Nephron progenitor cell (in vitro differentiated cells): ENCODE results near the gene HCK.

ENCODE experiments used
- DNase-seq: peaks from one replicate; pipeline ENCODE4 v3.0.0; 2021
- H3K27ac Mint-ChIP-seq: 2 replicates; pipeline ENCODE4 v1.8.0; 2021; ENCODE audit warnings: mild to moderate bottlenecking, moderate library complexity, mixed read lengths
- H3K27me3 Mint-ChIP-seq: 2 replicates; pipeline ENCODE4 v1.8.0; 2021; ENCODE audit warnings: mild to moderate bottlenecking, low read depth, mixed read lengths; ENCODE audit not compliant: poor library complexity
- H3K36me3 Mint-ChIP-seq: 2 replicates; pipeline ENCODE4 v1.8.0; 2021; ENCODE audit warnings: low read depth, mixed read lengths
- H3K4me1 Mint-ChIP-seq: 2 replicates; pipeline ENCODE4 v1.8.0; 2021; ENCODE audit warnings: mixed read lengths
- H3K4me3 Mint-ChIP-seq: 2 replicates; pipeline ENCODE4 v1.8.0; 2021; ENCODE audit warnings: mild to moderate bottlenecking, moderate library complexity, mixed read lengths
- H3K9me3 Mint-ChIP-seq: 2 replicates; pipeline ENCODE4 v1.8.0; 2021; ENCODE audit warnings: mild to moderate bottlenecking, moderate library complexity, mixed read lengths
- TF ChIP-seq, protein P1 (sequence below): fragments of 200-600 bp; sonication (generic); IDR thresholded peaks from 2 replicates; pipeline ENCODE4 v1.5.0; 2021; ENCODE audit warnings: antibody characterized with exemption

Gene HCK

DNA sequence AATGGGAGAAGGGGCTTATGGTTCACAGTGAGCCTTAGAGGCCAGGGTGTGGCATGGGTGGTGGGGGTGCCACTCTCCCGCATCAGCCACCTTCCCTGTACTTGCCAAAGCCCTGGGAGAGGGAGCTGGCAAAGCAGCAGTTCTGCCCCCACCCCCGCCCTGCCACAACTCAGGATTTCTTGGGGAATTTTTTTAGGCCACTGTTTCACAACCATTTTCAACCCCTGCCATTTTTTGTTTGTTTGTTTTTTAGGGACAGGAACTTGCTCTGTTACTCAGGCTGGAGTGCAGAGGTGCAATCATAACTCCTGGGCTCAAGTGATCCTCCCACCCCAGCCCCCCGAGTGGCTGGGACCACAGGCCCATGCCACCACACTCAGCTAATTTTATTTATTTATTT, 35.0 kb downstream of the HCK start:
- Mint-ChIP-seq H3K27me3 (peaks cover 11% of the 10 kb centered on the region), H3K4me3 (no peak overlapping the region), H3K36me3 (no peaks in the 10 kb centered on the region), H3K9me3 (no peaks in the 10 kb centered on the region), H3K4me1 (peaks cover 22% of the 10 kb centered on the region), H3K27ac (no peak overlapping the region)
- DNase-seq = no peak
- TF ChIP-seq, protein P1, sequence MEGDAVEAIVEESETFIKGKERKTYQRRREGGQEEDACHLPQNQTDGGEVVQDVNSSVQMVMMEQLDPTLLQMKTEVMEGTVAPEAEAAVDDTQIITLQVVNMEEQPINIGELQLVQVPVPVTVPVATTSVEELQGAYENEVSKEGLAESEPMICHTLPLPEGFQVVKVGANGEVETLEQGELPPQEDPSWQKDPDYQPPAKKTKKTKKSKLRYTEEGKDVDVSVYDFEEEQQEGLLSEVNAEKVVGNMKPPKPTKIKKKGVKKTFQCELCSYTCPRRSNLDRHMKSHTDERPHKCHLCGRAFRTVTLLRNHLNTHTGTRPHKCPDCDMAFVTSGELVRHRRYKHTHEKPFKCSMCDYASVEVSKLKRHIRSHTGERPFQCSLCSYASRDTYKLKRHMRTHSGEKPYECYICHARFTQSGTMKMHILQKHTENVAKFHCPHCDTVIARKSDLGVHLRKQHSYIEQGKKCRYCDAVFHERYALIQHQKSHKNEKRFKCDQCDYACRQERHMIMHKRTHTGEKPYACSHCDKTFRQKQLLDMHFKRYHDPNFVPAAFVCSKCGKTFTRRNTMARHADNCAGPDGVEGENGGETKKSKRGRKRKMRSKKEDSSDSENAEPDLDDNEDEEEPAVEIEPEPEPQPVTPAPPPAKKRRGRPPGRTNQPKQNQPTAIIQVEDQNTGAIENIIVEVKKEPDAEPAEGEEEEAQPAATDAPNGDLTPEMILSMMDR = no peak

DNA sequence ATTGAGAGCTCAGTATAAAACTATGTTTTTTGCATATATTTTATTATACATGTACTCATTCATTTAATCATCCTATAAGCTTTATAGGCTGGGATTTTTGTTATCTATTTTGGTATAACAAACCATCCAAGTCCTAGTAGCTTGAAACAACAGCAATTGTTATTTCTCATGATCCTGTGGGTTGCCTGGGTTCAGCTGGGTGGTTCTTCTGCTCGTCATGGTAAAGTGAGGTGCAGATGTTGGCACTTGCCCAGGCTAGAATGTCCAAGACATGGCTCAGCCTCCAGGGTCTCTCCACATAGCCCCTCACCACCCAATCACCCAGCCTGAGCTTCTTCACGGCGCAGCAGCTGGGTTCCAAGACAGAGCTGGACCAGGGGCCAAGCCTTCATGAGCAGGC, 36.7 kb downstream of the HCK start:
- Mint-ChIP-seq H3K36me3 (no peaks in the 10 kb centered on the region), H3K4me3 (no peak overlapping the region), H3K27me3 (peaks cover 9% of the 10 kb centered on the region), H3K27ac (no peak overlapping the region), H3K9me3 (no peaks in the 10 kb centered on the region), H3K4me1 (peaks cover 22% of the 10 kb centered on the region)
- TF ChIP-seq, protein P1 = no peak
- DNase-seq = no peak

DNA sequence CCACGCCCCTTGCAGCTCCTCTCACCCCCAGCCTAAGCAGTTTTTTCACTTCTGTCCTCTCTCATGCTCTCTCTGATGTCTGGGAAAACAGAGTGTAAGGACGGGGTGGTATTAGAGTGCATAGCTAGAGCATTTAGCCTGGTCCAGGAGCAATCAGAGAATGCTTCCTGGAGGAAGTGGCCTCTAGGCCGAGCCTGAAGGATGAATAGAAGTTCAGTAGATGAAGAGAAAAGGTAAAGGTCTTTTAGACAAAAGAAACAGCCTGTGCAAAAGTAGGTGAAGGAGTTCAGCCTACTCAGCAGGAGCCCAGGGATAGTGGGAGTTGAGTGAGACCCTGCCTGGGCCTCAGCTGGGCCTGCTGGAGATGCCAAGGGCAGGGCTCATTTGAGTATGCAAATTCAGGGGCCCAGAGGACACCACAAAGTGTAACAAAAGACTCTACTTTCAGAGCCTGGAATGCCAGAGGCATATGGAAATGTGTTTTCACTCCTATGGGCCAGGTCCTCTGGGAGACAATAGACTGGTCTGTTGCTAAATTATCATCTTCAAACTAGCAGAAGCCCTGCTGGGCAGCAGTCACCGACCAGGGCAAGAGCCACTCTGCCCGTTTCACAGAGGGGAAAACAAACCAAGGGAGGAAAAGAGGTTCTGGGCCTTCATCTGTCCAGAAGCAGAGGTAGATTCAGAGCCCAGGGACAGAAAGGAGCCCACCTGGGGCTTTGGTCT, 37.8 kb downstream of the HCK start:
- H3K4me1 Mint-ChIP-seq = peaks cover 22% of the 10 kb centered on the region
- H3K27ac Mint-ChIP-seq = no peak overlapping the region
- TF ChIP-seq, protein P1 = no peak
- no peaks in the 10 kb centered on the region for H3K36me3 Mint-ChIP-seq
- H3K9me3 Mint-ChIP-seq = no peaks in the 10 kb centered on the region
- peaks cover 4% of the 10 kb centered on the region for H3K27me3 Mint-ChIP-seq
- DNase-seq = no peak
- no peak overlapping the region for H3K4me3 Mint-ChIP-seq

DNA sequence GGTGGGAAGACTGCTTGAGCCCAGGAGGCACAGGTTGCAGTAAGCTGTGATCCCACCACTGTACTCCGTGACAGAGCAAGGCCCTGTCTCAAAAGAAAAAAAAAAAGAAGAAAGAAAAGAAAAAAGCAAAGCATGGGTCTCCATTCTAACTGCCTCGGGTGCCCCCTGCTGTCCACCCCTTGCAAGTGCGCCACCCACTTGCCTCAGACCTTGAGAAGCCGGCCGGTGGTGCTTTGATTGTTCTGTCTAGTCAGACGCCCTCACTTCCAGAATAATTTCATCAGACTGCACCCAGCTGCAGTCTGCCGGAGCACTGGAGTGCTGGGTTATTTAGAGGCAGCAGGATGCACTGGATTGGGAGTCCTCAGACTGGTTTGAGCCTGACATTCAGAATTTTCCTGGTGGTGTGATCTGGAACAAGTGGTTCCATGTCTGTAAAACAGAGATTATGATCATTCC, 39.9 kb downstream of the HCK start:
- H3K27ac Mint-ChIP-seq = no peak overlapping the region
- no peaks in the 10 kb centered on the region for H3K9me3 Mint-ChIP-seq
- no peak overlapping the region for H3K4me3 Mint-ChIP-seq

DNA sequence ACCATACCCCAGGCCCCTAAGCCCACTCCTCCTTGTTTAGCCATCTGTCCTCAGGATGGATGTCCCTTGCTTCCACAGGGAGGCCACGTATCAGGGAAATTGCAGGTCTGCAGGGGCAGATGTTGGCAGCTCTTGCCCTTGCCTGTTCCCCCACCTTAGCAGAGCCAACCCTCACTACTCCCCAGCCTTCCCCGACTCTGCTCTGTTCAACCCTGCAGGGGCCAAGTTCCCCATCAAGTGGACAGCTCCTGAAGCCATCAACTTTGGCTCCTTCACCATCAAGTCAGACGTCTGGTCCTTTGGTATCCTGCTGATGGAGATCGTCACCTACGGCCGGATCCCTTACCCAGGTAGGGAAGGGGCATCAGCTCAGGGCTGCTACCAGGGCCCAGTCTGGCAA, 46.7 kb downstream of the HCK start:
- Mint-ChIP-seq H3K36me3 (no peaks in the 10 kb centered on the region), H3K4me3 (no peak overlapping the region), H3K27me3 (peaks cover 2% of the 10 kb centered on the region), H3K9me3 (no peaks in the 10 kb centered on the region), H3K27ac (no peak overlapping the region), H3K4me1 (no peaks in the 10 kb centered on the region)
- TF ChIP-seq, protein P1 = no peak
- DNase-seq = no peak

More for the DNA sequence above, 39.9 kb downstream of the HCK start:
- peak; percentile 92 for DNase-seq
- TF ChIP-seq, protein P1 = peak; percentile 98
- Mint-ChIP-seq H3K4me1 (peaks cover 22% of the 10 kb centered on the region), H3K36me3 (no peaks in the 10 kb centered on the region), H3K27me3 (peaks cover 3% of the 10 kb centered on the region)

DNA sequence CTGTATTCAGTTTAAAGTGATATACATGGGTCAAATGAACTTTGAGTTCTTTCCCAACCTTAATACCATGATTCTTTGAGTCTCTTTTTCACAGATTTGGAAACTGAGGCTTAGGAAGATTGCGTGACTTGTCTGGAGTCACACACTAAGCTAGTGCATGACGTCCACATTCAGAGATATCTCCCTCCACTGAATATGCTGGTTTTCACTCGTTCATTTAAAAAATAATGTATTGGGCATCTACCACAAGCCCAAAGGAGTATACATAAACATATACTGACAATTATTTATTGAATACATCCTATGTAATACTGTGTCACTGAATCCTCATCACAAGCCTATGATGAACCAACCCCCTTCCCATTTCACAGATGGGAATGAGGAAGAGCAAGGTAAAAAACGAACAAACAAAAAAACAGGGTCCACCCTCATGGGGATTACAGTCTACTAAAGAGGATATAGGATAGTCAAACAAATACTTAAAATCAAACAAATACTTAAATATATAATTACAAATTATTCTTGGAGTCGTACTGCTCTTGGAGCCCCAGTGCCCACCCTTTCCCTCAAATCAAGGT, 56.9 kb downstream of the HCK start:
- no peak for DNase-seq
- Mint-ChIP-seq H3K36me3 (peaks cover 16% of the 10 kb centered on the region), H3K4me1 (peaks cover 34% of the 10 kb centered on the region), H3K4me3 (peak overlapping the region; percentile 94), H3K9me3 (no peaks in the 10 kb centered on the region), H3K27me3 (no peaks in the 10 kb centered on the region), H3K27ac (peak overlapping the region; percentile 100)
- TF ChIP-seq, protein P1 = no peak
